GM18499 (cell line): ENCODE data around the gene AKAP6.

Source experiments
- ATAC-seq: cut with Tn5 transposase; IDR thresholded peaks from one replicate; pipeline ENCODE4 v1.9.1; 2021; ENCODE audit warnings: moderate number of reproducible peaks; ENCODE audit not compliant: insufficient read depth, unreplicated experiment

Gene AKAP6

GRCh38 chr14:32633930-32634329 is 304.8 kb downstream of the AKAP6 start:
- no peak for ATAC-seq

GRCh38 chr14:32635061-32635719 is 306.1 kb downstream of the AKAP6 start:
- no peak for ATAC-seq

- no peak for ATAC-seq
These were observed 308.5 kb downstream of the AKAP6 start for GRCh38 chr14:32637582-32637981.

- ATAC-seq: no peak
These were observed 310.1 kb downstream of the AKAP6 start for GRCh38 chr14:32639208-32639607.

GRCh38 chr14:32645551-32645950 is 316.5 kb downstream of the AKAP6 start:
- ATAC-seq: no peak

GRCh38 chr14:32648434-32648833 is 319.3 kb downstream of the AKAP6 start:
- no peak for ATAC-seq

- no peak for ATAC-seq
These were observed 320.9 kb downstream of the AKAP6 start for GRCh38 chr14:32650030-32650429.

- ATAC-seq: no peak
These were observed 321.6 kb downstream of the AKAP6 start for GRCh38 chr14:32650665-32651064.

- ATAC-seq: no peak
These were observed 325.0 kb downstream of the AKAP6 start for GRCh38 chr14:32654106-32654505.

GRCh38 chr14:32656601-32657000 is 327.5 kb downstream of the AKAP6 start:
- ATAC-seq: no peak

GRCh38 chr14:32657081-32657480 is 328.0 kb downstream of the AKAP6 start:
- no peak for ATAC-seq

- no peak for ATAC-seq
These were observed 332.1 kb downstream of the AKAP6 start for GRCh38 chr14:32661216-32661615.

GRCh38 chr14:32662211-32662610 is 333.1 kb downstream of the AKAP6 start:
- ATAC-seq: no peak

GRCh38 chr14:32666308-32666707 is 337.2 kb downstream of the AKAP6 start:
- ATAC-seq: no peak

- no peak for ATAC-seq
These were observed 338.2 kb downstream of the AKAP6 start for GRCh38 chr14:32667287-32667686.

GRCh38 chr14:32667791-32668190 is 338.7 kb downstream of the AKAP6 start:
- no peak for ATAC-seq

- no peak for ATAC-seq
These were observed 340.3 kb downstream of the AKAP6 start for GRCh38 chr14:32669391-32669790.

GRCh38 chr14:32675433-32675832 is 346.3 kb downstream of the AKAP6 start:
- no peak for ATAC-seq

- ATAC-seq: no peak
These were observed 348.2 kb downstream of the AKAP6 start for GRCh38 chr14:32677129-32677780.

GRCh38 chr14:32678088-32678487 is 349.0 kb downstream of the AKAP6 start:
- no peak for ATAC-seq

GRCh38 chr14:32679927-32680612 is 351.0 kb downstream of the AKAP6 start:
- no peak for ATAC-seq

- no peak for ATAC-seq
These were observed 352.5 kb downstream of the AKAP6 start for GRCh38 chr14:32681598-32681997.
